Erythroblast (primary cell): ENCODE measurements around the gene EXOC6.

Experiments used
- DNase-seq, 2 experiments: peaks; one replicate each; lab custom pipeline; 2025; lab: John Stamatoyannopoulos, UW
- GATA1 ChIP-seq: IDR thresholded peaks from 2 replicates; pipeline ENCODE4 v1.6.1; 2011; ENCODE audit warnings: low read depth, mild to moderate bottlenecking, control low read depth, low read length, moderate library complexity
- POLR2A ChIP-seq: IDR thresholded peaks from 2 replicates; pipeline ENCODE4 v1.6.1; 2011; ENCODE audit warnings: mild to moderate bottlenecking, low read length

EXOC6 gene

DNA sequence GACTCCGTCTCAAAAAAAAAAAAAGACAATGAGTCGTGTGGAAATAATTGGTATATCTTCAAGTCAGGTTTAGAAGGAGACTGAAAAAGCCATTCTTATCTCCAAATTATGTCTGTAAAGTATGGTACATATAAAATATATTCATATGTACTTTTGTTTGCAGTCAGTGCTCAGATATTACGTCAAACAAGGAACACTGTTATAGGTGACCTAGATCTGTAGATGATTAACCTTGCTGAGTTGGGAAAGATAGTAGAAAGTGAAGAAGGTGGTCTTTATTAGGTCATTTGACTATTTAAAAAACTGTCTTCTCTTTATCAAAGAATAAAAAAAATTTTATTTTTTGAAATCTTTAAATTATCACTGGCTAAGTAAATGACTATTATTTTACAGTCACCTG is 167.4 kb downstream of the EXOC6 start:
- DNase-seq = no peak
- TF ChIP-seq POLR2A (no peak), GATA1 (no peak)

DNA sequence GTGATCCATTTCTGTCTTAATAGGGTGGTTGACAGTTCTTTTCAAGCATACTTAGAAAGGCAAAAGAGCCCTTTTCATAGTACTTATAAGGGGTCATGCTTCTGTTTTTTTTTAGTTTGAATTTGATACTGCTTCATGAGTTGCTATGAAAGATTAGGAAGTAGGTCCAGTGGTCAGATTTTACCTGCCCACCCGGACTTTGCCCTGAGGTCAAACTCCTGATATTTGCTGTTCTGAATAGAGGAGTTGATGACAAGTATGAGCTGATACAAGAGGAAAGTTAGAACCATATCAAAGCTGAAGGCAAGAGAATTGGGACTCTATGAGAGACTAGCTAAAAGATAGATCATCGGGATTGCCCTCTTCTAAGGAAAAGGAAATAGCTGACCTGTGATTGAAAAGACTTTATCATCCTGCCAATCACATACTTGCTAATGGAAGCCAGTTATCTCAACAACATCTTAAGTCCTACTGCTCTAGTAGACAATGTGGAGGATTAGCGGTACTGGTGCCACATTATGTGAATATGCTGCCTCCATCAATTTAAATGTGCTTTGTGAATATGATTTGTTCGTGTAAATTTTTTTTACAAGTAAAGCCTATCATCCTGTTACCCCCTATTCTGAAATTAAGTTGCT is 174.8 kb downstream of the EXOC6 start:
- TF ChIP-seq POLR2A (no peak), GATA1 (no peak)
- no peak for DNase-seq

GRCh38 chr10:93026072-93026471 is 177.8 kb downstream of the EXOC6 start:
- TF ChIP-seq POLR2A (no peak), GATA1 (no peak)
- DNase-seq = peak in 1 of 2 experiments; percentile 26

- TF ChIP-seq POLR2A = no peak
- no peak for TF ChIP-seq GATA1
- DNase-seq = no peak
These were observed 179.2 kb downstream of the EXOC6 start for GRCh38 chr10:93027508-93027907.

GRCh38 chr10:93028883-93029282 is 180.6 kb downstream of the EXOC6 start:
- TF ChIP-seq POLR2A (no peak), GATA1 (no peak)
- DNase-seq = peak; percentile 59 to 80

- DNase-seq = peak in 1 of 2 experiments; percentile 23
- TF ChIP-seq POLR2A (no peak), GATA1 (no peak)
These were observed 182.1 kb downstream of the EXOC6 start for GRCh38 chr10:93030409-93030808.

DNA sequence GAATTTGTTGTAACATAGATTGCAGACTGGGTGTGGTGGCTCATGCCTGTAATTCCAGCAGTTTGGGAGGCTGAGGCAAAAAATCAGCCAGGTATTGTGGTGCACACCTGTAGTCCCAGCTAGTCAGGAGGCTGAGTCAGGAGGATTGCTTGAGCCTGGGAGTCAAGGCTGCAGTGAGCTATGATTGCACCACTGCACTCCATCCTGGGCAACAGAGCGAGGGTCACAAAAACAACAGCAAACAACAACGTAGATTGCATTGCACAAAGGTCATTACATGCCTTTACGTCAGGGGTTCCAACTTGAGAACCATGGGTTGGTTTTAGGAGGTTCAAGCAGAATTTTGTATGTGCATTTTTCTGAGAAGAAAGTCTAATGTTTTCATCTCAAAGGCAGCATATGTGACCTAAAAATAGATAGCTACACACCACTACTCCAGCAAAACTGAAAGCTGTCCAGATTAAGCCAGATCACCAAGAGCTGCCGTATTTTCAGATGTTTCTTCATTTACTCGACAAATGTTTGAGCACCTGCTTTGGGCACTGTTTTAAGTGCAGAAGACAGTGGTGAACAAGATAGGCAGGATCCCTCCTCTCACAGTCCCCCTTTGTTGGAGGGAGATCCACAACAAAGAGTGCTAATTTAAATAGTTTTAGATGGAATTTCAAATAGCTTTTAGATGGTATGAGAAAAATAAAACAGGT is 183.9 kb downstream of the EXOC6 start:
- TF ChIP-seq GATA1 (no peak), POLR2A (no peak)
- no peak for DNase-seq

DNA sequence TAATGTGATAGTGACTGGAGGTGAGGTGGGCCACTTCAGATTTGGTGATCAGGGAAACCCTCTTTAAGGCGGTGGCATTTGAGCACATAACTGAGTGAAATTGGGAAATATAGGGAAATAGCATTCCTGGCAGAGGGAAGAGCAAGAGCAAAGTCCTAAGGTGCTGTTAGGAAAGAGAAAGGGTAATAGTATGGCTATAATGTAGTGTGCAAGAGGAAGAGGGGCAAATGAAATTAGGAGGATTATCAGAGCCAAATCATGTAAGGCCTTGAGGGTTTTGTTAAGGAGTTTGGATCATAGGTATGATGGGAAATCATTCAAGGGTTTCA is 184.5 kb downstream of the EXOC6 start:
- DNase-seq = no peak
- TF ChIP-seq POLR2A (no peak), GATA1 (no peak)

DNA sequence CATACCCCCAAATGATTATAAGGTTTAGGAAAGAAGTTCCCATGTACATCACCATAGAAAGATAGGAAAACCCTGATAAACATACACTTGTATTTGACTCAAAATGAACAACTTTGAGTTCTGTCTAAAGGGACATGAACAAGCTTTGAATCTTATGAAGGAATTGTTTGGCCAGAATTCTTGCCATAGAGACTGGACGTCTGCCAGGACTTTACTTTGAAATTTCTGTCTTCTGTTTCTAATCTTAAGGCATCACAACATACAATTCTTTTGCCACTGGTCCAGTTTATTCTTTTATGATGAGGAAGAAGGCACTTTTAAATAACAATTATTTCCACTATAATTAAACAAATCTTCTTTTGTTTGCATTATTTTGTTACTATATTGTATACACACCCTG is 186.1 kb downstream of the EXOC6 start:
- no peak for DNase-seq
- TF ChIP-seq GATA1 (no peak), POLR2A (no peak)

- no peak for DNase-seq
- TF ChIP-seq POLR2A (no peak), GATA1 (no peak)
These were observed 190.8 kb downstream of the EXOC6 start for GRCh38 chr10:93039110-93039509.

DNA sequence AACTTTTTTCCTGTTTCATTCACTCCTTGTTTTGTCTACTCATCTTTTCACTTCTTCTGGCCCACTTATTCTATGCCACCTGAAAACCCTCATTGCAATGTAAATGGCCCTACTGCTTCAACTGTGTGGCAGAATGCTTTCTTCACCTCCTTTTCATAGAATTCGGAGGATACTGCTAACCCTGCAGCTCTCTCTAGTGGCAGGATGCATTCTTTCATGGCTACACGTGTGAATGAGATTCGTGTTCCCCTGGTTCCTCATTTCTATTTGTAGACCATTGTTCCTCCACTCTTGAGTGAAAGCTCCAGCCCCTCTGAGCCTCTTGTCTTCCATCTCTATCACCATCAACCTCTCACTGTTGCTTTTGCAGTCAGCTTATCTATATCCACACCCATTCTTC is 191.4 kb downstream of the EXOC6 start:
- TF ChIP-seq GATA1 (no peak), POLR2A (no peak)
- DNase-seq = peak; percentile 45 to 72

GRCh38 chr10:93054486-93054885 is 206.2 kb downstream of the EXOC6 start:
- DNase-seq = no peak
- TF ChIP-seq GATA1 (no peak), POLR2A (no peak)

- TF ChIP-seq POLR2A (no peak), GATA1 (no peak)
- no peak for DNase-seq
These were observed 209.8 kb downstream of the EXOC6 start for GRCh38 chr10:93058139-93058538.

DNA sequence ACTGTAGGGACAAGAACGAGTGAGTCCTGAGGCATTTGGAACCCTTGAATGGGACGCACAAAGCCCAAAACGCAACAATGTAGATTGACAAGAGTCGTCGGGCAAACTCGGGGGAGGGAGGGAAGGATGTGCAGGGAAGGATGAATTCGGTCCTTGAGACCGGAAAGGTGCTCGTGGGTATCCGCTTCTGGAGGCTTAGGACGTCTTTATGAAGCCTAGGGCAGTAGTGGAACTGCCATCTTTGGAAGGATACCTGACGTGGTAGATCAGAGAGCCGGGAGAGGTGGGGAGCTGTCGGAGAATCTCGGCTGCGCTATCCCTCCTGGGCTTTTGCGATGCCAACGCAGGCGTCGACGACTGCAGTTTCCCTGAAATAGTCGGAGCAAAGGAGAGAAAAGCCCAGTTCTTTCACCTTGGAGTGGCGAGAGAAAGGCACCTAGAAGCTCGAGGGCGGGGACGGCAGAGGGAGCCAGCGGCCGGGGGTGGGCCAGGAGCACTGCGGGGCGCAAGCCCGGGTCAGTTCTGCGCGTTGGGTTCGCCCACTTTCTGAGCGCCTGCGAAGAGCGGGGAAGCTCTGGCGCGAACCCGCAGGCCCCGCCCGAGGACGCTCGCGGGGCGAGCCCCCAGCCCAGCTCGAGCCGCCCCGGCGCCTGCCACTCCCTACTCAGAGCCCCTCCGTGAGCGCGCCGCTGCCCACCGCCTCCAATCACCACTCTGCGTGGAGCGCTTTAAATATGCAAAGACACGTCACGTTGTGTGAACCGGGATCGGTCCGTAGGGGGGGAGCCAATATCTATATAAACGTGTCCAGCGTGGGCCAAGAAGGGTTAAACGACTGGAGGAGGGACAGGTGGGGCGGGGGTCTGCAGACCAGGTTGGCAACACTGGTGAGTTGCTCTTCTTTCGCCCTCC is 211.9 kb downstream of the EXOC6 start, which contains the start of gene CYP26C1:
CYP26C1 (plus strand) TSS at position 824 of the 912 bp plus-strand sequence. CDS start 466 bp downstream, outside the sequence.
- no peak for TF ChIP-seq POLR2A
- TF ChIP-seq GATA1 = no peak
- DNase-seq = no peak
